ENCODE data around the gene IPO9.
"Not testable (repeated sequence)": the region's sequence is repeated elsewhere in the genome, so short reads cannot be mapped to it uniquely, and the experiment has no call there.

Gene IPO9

GRCh38 chr1:201849372-201850052, 20.6 kb downstream of the IPO9 start:
- DNase-seq, result no peak

- no peak for DNase-seq
These were observed 21.1 kb downstream of the IPO9 start for GRCh38 chr1:201850053-201850397.

- no peak for DNase-seq
These were observed 23.0 kb downstream of the IPO9 start for GRCh38 chr1:201851949-201852348.

GRCh38 chr1:201856722-201857121, 27.8 kb downstream of the IPO9 start:
- DNase-seq, result not testable (repeated sequence)

GRCh38 chr1:201859424-201859823, 30.5 kb downstream of the IPO9 start:
- no peak for DNase-seq

GRCh38 chr1:201861448-201861847, 32.5 kb downstream of the IPO9 start:
- DNase-seq, result no peak

GRCh38 chr1:201870397-201870796, 41.4 kb downstream of the IPO9 start:
- no peak for DNase-seq

GRCh38 chr1:201874672-201875071, 45.7 kb downstream of the IPO9 start:
- no peak for DNase-seq

GRCh38 chr1:201876148-201876818, 47.3 kb downstream of the IPO9 start:
- no peak for DNase-seq

- DNase-seq, result peak; percentile 19
These were observed 49.0 kb downstream of the IPO9 start for GRCh38 chr1:201877877-201878401.

GRCh38 chr1:201880928-201881571, 52.1 kb downstream of the IPO9 start:
- no peak for DNase-seq

GRCh38 chr1:201881617-201882016, 52.7 kb downstream of the IPO9 start:
- no peak for DNase-seq

- DNase-seq, result peak; percentile 33
These were observed 53.7 kb downstream of the IPO9 start for GRCh38 chr1:201882665-201883132.

- no peak for DNase-seq
These were observed 54.3 kb downstream of the IPO9 start for GRCh38 chr1:201883266-201883665.

- peak; percentile 14 for DNase-seq
These were observed 54.8 kb downstream of the IPO9 start for GRCh38 chr1:201883786-201884185.

- no peak for DNase-seq
These were observed 55.5 kb downstream of the IPO9 start for GRCh38 chr1:201884425-201884824.

- DNase-seq, result no peak
These were observed 56.6 kb downstream of the IPO9 start for GRCh38 chr1:201885531-201886075.

- no peak for DNase-seq
These were observed 57.3 kb downstream of the IPO9 start for GRCh38 chr1:201886103-201886885.

GRCh38 chr1:201887116-201887866, 58.3 kb downstream of the IPO9 start:
- no peak for DNase-seq

GRCh38 chr1:201888282-201889089, 59.5 kb downstream of the IPO9 start, which contains the start of gene SHISA4:
Gene SHISA4 (plus strand): TSS chr1:201888898. CDS start chr1:201888995, 97 bp downstream.
- no peak for DNase-seq

All from CD4-positive, alpha-beta T cell treated with Interleukin-21 for 1 hour (primary cell).